Right lobe of liver (tissue), 6 donors: ENCODE data around the gene TCTA. TPM values are rescaled to one million over a fixed set of nuclear protein-coding genes. Genes with fewer than 3 reads are reported as not detected.
"Not testable (repeated sequence)": the region's sequence is repeated elsewhere in the genome, so short reads cannot be mapped to it uniquely, and the experiment has no call there.

ENCODE experiments used
- ATAC-seq, 4 donors: fragments of 200-7000 bp; cut with Tn5 transposase; one replicate each; pipeline ENCODE4 v1.9.1; 2020; ENCODE audit warnings: mild to moderate bottlenecking in 4 of 4, moderate library complexity in 4 of 4
- DNase-seq, 3 donors: peaks; one replicate each; pipeline ENCODE4 v3.0.0-alpha.2; 2020
- H3K27ac ChIP-seq, 3 donors: fragments of 200-600 bp; one replicate each; pipeline ENCODE4 v1.8.0; 2022
- H3K27me3 ChIP-seq, 2 donors: fragments of 200-600 bp; one replicate each; pipeline ENCODE4 v1.8.0; 2022
- H3K36me3 ChIP-seq, 4 donors: fragments of 200-600 bp; sonication (generic) in 1 of 4; one replicate each; pipeline versions ENCODE4 v1.5.1 to v1.8.0; 2017 to 2022; ENCODE audit warnings: control low read depth in 1 of 4
- H3K4me1 ChIP-seq, 4 donors: fragments of 200-600 bp; sonication (generic) in 1 of 4; one replicate each; pipeline versions ENCODE4 v1.5.1 to v1.8.0; 2017 to 2022; ENCODE audit warnings: control low read depth in 1 of 4
- H3K4me3 ChIP-seq, 3 donors: fragments of 200-600 bp; one replicate each; pipeline ENCODE4 v1.8.0; 2022
- H3K9me3 ChIP-seq, 4 donors: fragments of 200-600 bp; sonication (generic) in 1 of 4; one replicate each; pipeline versions ENCODE4 v1.5.1 to v1.8.0; 2017 to 2022; ENCODE audit warnings: control low read depth in 1 of 4
- CTCF ChIP-seq, 4 donors: fragments of 200-600 bp in 3 of 4; fragments of 450-650 bp in 1 of 4; IDR thresholded peaks; one replicate each; pipeline versions ENCODE4 v1.5.1 to v1.8.0; 2016 to 2022; ENCODE audit warnings: antibody characterized with exemption in 4 of 4, mild to moderate bottlenecking in 2 of 4
- POLR2A ChIP-seq: fragments of 450-650 bp; IDR thresholded peaks from one replicate; pipeline ENCODE4 v1.6.1; 2017; ENCODE audit warnings: antibody characterized with exemption, mild to moderate bottlenecking
- WGBS: methylation state at CpG from one replicate; pipeline ENCODE4 v1.1.6; 2018; ENCODE audit warnings: low coverage, low lambda C conversion rate; ENCODE audit not compliant: insufficient coverage; ENCODE audit errors: missing lambda C conversion rate; 5-methylcytosine and 5-hydroxymethylcytosine counted together
- intact Hi-C, 2 donors: fragments of 100-400 bp; cut with DNase I; formaldehyde crosslinking; loops; one replicate each; pipeline versions ENCODE4 v1.11.2 to v1.14.1; 2022
- total RNA-seq, 6 experiments: library from RNA; depleted of rRNA in 2 of 6; stranded (reverse); fragments of >200 nt in 2 of 6; fragmentation: NEBNext Ultra II Directional in 3 of 6; extraction: Animal tissue kit (Norgen Biotek cat#: 25700) in 3 of 6; gene quantifications; one replicate each; pipeline versions ENCODE4 v1.1.0 to v1.2.4, GENCODE V29; 2016 to 2023
- donor health status: DM: no; HTN: yes; CAD: no.
- donor health status: DM: no; HTN: no; CAD: no.
- donor health status: DM: no; HTN: no; CAD: no.
- donor health status: DM: no; HTN: yes; CAD: no.
- donor health status: DM: no; HTN: yes; CAD: no.

TCTA gene
- total RNA-seq, 6 experiments from 2014 or later = 15.9 to 26.0 (median 19.4) TPM

GRCh38 chr3:49399461-49399860 lies 12.8 kb upstream of the TCTA start:
- 86% methylated on average over 3 of the region's 3 CpGs for WGBS
- H3K27ac ChIP-seq = no peak overlapping the region
- no peak overlapping the region for H3K4me3 ChIP-seq
- DNase-seq (peak in 2 of 3 donors; percentile 0 to 15), ATAC-seq (no peak)
- intact Hi-C loops = no loop called here
- H3K36me3 ChIP-seq = peaks cover 0 to 10% (median 0%) of the 10 kb centered on the region in 4 donors
- TF ChIP-seq CTCF (IDR thresholded peaks at IDR 0.05) = no peak
- no peak for TF ChIP-seq POLR2A
- peaks cover 0 to 9% (median 0%) of the 10 kb centered on the region in 4 donors for H3K4me1 ChIP-seq
- no peaks in the 10 kb centered on the region for H3K27me3 ChIP-seq
- no peaks in the 10 kb centered on the region for H3K9me3 ChIP-seq

- 89% methylated on average over 2 of the region's 2 CpGs for WGBS
- DNase-seq = no peak
- Histone ChIP-seq H3K36me3 (peaks cover 0 to under 1% (median 0%) of the 10 kb centered on the region in 4 donors), H3K4me3 (no peak overlapping the region), H3K4me1 (peaks cover 0 to 15% (median 0%) of the 10 kb centered on the region in 4 donors), H3K27ac (no peak overlapping the region), H3K27me3 (no peaks in the 10 kb centered on the region), H3K9me3 (no peaks in the 10 kb centered on the region)
- TF ChIP-seq CTCF (IDR thresholded peaks at IDR 0.05) (no peak), POLR2A (no peak)
- no peak for ATAC-seq
- intact Hi-C loops = no loop called here
These were observed 10.5 kb upstream of the TCTA start for GRCh38 chr3:49401766-49402165.

- intact Hi-C loops = no loop called here
- H3K4me1 ChIP-seq = peaks cover 0 to 19% (median 0%) of the 10 kb centered on the region in 4 donors
- ATAC-seq (no peak), DNase-seq (no peak)
- H3K9me3 ChIP-seq = no peaks in the 10 kb centered on the region
- no peak for TF ChIP-seq CTCF (IDR thresholded peaks at IDR 0.05)
- no peak for TF ChIP-seq POLR2A
- WGBS = 52% methylated on average over 2 of the region's 5 CpGs
- no peaks in the 10 kb centered on the region for H3K36me3 ChIP-seq
- H3K27me3 ChIP-seq = no peaks in the 10 kb centered on the region
- H3K4me3 ChIP-seq = no peak overlapping the region
- no peak overlapping the region for H3K27ac ChIP-seq
These were observed 8.3 kb upstream of the TCTA start for GRCh38 chr3:49403891-49404290.

- H3K9me3 ChIP-seq, ATAC-seq, H3K36me3 ChIP-seq, H3K27ac ChIP-seq, H3K4me3 ChIP-seq, H3K27me3 ChIP-seq, intact Hi-C loops: not testable (repeated sequence)
- WGBS = 52% methylated on average over 7 of the region's 9 CpGs
- DNase-seq = peak in 1 of 3 donors; percentile 5
- H3K4me1 ChIP-seq = peaks cover 0 to 35% (median 7%) of the 10 kb centered on the region in 4 donors
These were observed 6.7 kb upstream of the TCTA start for GRCh38 chr3:49405570-49405969.

GRCh38 chr3:49406571-49407565 lies 5.4 kb upstream of the TCTA start:
- Histone ChIP-seq H3K4me3 (no peak overlapping the region), H3K9me3 (no peaks in the 10 kb centered on the region), H3K4me1 (peaks cover 0 to 37% (median 7%) of the 10 kb centered on the region in 4 donors), H3K36me3 (no peaks in the 10 kb centered on the region), H3K27me3 (no peaks in the 10 kb centered on the region), H3K27ac (no peak overlapping the region)
- peak in 1 of 3 donors; percentile 22 for DNase-seq
- intact Hi-C loops = no loop called here
- WGBS = 52% methylated on average over 16 of the region's 17 CpGs
- ATAC-seq = no peak
- no peak for TF ChIP-seq CTCF (IDR thresholded peaks at IDR 0.05)
- TF ChIP-seq POLR2A = no peak
